ENCODE results near the gene DGKH.

DNA sequence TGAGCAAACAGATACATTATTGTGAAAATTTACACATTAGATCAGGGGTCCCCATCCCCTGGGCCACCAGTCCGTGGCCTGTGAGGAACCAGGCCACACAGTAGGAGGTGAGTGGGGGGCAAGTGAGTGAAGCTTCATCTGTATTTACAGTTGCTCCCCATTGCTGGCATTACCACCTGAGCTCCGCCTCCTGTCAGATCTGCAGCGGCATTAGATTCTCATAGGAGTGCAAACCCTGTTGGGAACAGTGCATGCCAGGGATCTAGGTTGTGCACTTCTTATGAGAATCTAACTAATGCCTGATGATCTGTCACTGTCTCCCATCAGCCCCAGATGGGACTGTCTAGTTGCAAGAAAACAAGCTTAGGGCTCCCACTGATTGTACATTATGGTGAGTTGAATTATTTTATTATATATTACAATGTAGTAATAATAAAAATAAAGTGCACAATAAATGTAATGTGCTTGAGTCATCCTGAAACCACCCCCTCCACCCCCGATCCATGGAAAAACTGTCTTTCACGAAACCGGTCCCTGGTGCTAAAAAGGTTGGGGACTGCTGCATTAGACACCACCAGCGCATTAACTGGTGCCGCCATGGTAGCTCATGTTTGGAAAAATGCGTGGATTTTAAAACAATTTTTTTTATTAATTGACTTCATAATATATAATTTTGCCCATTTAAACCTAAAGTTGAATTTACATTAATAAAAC, 51.7 kb downstream of the DGKH start:
- no peak for TF ChIP-seq KAT7 (CRISPR knock-in tag; IDR thresholded peaks at IDR 0.05; ENCODE audit: borderline replicate concordance)
- no peak for TF ChIP-seq CTCF (IDR thresholded peaks at IDR 0.05 in 2 of 3, conservative IDR thresholded peaks at IDR 0.05 in 1 of 3; ENCODE audit: insufficient read depth in 2 of 3, low read depth in 1 of 3, low read length in 3 of 3)
- TF ChIP-seq ZNF699 (CRISPR knock-in tag; IDR thresholded peaks at IDR 0.05; ENCODE audit: insufficient replicate concordance): no peak
- TF ChIP-seq, protein P1, sequence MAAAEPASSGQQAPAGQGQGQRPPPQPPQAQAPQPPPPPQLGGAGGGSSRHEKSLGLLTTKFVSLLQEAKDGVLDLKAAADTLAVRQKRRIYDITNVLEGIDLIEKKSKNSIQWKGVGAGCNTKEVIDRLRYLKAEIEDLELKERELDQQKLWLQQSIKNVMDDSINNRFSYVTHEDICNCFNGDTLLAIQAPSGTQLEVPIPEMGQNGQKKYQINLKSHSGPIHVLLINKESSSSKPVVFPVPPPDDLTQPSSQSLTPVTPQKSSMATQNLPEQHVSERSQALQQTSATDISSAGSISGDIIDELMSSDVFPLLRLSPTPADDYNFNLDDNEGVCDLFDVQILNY (CRISPR knock-in tag; IDR thresholded peaks at IDR 0.05): no peak
- no peak for TF ChIP-seq RNF2 (IDR thresholded peaks at IDR 0.05)
- TF ChIP-seq ETS1 (conservative IDR thresholded peaks at IDR 0.05; ENCODE audit: control insufficient read depth, low read depth, low read length): no peak

Measured in K562 (cell line).